Effector CD8-positive, alpha-beta T cell (primary cell): ENCODE data around the gene FARP1.
"Not testable (repeated sequence)": the region's sequence is repeated elsewhere in the genome, so short reads cannot be mapped to it uniquely, and the experiment has no call there.

Source experiments
- DNase-seq: peaks from one replicate; lab custom pipeline; 2025; lab: John Stamatoyannopoulos, UW

Gene FARP1

DNA sequence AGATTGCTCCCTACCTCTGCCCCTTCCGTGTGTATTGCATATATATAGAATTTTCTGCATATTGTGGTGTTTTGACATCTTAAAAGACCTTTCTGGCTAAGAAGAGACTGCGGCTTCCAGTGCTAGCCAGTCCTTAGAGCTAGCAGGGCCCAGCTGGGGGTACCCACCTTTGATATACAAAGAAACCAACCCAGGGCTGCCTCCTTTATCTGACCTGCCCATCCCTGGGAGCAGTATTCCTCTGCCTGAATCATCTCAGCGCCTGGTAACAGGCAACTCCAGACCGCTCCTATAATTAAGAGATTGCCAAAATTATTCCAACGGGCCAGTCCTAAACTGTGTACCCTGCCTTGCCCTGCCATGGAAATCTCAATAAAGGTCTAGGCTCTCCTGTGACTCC is 220.4 kb downstream of the FARP1 start:
- DNase-seq: no peak

DNA sequence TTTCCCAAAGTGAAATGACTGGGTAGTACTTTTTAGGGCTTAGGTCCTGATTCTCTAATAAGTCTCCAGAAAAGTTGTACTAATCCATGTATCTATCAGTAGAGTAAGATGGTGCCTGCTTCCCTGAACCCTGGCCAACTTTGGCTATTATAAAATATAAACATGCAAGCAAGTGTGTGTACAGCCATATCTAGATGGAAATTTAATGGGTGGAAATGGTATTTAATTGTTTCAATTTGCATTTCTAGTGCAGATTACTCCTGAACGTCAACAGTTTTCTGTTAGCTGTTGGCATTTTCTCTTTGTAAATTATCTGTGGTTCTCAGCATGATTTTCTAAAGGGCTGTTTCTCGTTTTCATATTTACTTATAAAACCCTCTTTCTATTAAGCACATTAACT is 221.3 kb downstream of the FARP1 start:
- DNase-seq: no peak

DNA sequence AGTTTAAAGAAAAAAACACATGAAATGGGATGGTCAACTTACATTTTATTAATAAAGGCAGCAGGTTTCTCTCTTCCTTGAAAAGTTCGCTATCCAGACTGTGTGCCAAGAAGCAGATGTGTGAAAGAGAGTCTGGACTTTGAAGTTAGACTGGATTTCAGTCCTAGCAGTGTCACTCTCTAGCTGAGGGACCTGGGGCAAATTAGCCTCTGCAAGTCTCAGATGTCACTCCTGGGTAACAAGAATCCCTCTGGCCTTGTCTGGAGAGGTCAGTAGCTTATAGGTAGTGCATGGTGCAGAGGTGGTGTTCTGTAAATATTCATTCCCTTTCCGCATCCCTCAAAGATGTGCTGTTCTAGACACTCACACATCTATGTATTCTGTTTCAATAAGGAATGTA is 221.8 kb downstream of the FARP1 start:
- DNase-seq: no peak

DNA sequence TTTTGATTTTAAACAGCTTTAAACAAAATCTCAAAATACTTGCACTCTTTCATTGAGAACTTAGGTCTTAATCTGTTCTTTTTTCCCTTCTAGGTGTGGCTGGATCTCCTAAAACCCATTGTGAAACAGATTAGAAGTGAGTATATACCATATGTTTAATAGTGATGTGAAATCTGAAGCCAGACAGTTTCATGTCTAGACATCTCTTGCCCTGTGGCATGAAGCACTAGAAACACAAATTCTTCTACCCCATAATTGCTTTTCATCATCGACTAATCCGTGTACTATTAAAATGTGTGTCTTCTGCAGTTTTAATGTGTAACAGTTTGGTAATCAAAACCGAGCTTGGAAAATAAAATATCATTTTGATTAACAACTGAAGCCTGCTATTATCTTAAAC is 222.4 kb downstream of the FARP1 start:
- no peak for DNase-seq

DNA sequence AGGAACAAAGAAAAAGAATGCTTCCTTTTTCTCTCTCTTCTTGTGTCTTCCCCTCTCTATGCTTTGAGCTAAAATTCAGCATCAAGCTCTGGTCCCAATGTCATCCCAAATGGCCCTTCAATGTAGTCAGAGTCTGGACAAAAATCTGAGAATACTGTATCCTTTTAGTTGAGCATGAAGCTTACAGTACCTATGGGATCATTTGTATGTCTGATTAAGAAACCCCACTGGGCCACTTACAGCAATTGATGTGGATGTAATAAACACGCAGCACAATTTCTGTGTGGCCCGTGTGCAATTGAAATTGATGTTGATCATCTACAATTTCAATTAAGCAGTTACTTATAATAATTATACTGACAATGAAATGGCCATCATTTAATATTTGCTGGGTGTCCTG is 223.1 kb downstream of the FARP1 start:
- DNase-seq: no peak

DNA sequence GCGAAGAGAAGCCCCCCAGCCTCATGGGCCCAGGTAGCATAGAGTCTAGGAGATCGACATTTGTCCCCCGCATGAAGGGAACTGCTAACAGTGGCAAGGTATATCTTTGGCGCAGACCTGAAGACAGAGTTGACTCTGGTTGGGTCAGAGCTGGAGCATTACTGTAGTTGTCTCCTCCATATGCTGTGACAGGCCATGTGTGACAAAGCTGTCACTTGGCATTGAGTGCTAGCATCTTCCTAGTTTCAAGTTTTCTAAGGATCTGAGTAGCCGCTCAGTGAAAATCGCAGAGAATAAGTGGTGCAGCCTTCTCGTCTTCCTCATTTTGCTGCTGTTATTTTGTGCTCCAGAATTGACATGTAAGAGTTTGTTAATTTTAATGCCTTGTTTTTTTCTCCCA is 223.5 kb downstream of the FARP1 start:
- no peak for DNase-seq

DNA sequence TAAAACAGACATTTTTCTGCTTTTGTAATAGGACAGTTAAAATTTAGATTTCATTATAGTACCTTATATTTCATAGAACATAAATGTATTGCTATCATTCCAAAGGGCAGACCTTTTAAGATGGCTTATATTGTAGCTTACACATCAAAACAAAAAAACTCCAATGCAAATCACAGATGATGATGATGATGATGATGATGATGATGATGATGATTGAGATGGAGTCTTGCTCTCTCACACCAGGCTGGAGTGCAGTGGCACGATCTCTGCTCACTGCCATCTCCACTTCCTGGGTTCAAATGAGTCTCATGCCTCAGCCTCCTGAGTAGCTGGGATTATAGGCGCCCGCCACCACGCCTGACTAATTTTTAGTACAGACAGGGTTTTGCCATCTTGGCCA is 224.1 kb downstream of the FARP1 start:
- no peak for DNase-seq

DNA sequence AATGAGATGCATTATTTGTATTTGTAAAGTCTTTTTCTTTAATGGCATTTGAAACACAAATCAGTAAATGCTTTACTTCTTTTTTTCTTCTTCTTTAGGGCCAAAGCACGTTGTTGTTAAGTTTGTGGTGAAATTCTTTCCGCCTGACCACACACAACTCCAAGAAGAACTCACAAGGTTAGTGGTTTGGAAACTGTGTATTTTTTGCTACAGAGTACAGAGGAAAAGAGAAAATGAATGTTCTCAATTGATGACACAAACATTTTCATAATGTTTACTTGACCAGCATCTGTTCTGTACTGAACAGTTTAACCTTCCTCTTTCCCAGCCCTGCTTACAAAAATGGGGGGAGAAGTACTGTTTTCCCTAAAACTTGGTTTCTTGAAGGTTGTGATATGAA is 225.1 kb downstream of the FARP1 start:
- DNase-seq: no peak

DNA sequence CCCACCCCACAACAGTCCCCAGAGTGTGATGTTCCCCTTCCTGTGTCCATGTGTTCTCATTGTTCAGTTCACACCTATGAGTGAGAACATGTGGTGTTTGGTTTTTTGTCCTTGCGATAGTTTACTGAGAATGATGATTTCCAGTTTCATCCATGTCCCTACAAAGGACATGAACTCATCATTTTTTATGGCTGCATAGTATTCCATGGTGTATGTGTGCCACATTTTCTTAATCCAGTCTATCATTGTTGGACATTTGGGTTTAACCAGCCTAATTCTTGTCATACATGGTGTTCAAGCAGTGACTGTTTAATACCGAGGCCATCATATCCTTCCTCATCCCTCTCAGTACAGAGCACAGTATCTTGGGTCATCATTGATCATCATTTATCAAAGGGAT is 226.6 kb downstream of the FARP1 start:
- not testable (repeated sequence) for DNase-seq

DNA sequence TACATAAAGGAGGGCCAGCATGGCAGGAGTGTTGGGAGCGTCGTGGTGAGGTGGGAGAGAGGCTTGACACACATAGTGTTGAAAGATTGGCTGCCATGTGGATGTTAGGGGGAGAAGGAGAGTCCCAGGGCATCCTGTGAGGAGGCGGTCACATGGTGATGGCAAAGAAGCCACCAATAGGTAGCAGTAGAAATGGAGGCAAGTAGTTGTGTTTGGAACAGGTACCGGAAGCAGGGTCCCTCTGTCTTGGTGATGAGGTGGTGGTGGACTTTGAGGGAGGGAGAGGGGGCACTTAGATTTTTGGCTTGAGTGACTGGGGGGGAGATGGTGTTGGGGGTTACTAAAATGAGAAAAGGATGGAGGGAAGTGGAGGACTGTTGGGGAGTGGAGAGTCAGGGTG is 227.4 kb downstream of the FARP1 start:
- DNase-seq: no peak

DNA sequence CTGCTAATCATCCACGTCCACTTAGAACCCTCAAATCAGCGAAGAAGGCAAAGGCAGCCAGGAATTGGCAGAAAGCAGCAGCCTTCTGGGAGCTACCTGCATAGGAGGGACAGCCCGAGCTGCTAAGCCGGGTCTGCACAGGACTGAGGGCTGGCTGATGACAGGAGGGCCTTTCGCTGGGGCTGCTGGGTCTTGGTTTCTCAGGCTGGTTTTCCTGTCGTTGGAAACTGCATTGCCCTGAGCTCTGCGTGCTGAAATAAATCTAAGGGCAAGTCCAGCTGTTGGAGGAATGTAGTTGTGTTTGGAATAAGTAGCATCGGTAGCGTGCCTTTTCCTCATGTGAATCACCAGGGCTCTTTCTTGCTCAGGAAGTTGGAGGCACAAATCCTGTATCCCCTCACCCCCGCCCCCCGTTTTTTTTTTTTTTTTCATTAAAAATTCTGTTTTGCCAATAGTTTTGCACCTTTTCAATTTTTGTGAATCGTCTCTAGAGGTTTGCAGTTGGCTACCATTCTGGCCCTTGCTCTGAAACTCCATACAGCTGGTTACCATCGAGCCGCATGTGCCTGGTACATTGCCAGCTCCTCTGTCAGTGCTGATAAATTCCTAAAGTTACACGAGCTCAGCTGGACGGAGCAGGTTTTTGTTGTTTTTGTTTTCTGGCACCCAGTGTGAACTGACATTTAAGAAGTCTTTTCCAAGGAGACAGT is 228.1 kb downstream of the FARP1 start:
- no peak for DNase-seq

DNA sequence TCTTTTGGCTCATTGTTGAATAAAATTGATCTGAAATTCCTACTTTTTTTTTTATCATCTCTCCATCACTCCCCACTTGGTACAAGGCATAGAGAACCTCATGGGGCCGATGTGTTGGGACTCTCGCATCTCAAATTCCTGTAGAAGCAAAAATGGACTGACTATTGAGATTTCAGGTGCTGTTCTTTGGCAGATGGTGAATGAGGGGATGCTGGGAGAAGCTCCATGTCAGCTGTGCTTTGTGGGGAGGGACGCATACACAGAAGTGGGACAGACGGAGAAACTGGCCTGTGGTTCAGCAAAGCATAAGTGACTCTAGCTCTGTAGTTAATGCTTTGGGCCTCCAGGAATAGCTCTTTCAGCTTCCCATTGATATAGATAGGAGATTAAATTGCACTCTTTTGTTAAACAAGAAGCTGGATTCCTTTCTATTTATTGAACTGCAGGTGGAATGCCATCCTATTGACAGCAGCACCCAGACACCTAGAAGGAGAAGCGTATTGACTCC is 228.7 kb downstream of the FARP1 start:
- no peak for DNase-seq

DNA sequence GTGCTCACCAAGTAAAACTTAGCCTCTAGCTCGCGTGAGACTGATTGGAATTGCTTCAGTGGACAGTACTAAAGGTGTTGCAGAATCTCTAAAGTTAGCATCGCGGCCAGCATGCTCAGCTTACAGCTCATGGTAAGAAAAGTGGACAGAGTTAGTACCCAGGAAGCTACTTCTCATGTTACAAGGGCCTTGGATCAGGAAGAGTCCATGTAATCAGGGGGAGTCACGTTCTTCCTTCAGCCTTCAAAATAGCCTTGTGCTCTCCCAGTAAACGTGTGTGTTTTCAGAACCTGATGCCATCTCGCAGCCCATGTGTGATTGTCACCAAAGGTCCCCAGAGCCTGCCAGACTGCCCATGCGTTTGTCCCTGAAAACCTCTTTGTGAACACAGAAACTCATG is 230.0 kb downstream of the FARP1 start:
- DNase-seq: no peak

DNA sequence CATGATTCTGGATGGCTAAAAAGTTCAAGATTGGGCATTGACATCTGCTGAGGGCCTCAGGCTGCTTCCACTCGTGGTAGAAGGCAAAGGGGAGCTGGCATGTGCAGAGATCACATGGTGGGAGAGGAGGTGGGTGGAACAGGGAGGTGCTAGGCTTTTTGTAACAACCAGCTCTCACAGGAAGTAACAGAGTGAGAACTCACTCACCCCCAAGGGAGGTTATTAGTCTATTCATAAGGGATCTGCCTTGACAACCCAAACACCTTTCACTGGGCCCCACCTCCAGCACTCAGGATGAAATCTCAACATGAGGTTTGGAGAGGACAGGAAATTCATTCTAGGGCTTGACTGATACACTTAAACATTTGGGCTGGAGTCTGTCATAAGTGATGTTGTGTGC is 231.9 kb downstream of the FARP1 start:
- DNase-seq: no peak

DNA sequence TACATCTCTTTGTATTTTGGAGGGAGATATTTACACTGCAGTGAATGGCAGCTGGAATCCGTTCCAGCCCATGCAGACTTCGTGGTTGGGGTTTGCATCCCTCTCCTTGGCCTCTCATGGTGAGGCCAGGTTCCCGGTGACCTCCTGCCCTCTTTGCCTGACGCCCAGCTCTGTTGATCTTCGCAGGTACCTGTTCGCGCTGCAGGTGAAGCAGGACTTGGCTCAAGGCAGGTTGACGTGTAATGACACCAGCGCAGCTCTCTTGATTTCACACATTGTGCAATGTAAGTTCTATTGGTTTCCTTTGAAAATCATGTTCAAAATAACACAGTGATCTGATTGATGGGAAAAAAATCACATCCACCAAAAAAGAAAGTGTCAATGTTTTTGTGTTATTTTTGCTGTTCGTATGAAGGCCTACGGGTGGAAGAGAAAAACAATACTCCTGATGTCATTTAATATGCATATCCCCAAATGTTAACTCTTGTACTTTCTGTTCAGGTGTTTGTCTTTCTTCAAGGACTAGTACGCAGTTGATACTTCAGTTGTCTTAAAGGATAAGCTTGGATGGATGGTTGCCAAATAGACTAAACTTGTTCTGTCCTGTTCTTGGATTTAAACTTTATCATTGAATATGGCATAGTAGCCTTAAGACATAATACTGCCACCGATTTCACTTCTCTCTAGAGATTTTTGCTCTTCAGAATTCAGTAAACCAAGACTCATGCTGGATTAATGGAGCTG is 234.9 kb downstream of the FARP1 start:
- no peak for DNase-seq

DNA sequence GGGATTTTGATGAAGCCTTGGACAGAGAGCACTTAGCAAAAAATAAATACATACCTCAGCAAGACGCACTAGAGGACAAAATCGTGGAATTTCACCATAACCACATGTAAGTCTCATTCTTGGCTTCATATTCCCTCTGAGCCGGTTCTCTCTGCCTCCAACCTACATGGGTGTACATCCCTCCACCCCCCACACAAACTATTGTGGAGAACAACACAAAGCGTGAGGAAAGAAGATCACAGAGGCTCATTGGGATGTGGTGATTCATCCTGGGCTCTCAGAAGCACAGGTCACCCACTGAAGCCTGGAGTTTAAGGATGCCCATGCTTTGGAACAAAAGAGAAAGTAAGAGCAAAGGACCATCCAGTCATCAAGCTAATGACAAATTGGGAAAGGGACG is 241.8 kb downstream of the FARP1 start:
- no peak for DNase-seq

DNA sequence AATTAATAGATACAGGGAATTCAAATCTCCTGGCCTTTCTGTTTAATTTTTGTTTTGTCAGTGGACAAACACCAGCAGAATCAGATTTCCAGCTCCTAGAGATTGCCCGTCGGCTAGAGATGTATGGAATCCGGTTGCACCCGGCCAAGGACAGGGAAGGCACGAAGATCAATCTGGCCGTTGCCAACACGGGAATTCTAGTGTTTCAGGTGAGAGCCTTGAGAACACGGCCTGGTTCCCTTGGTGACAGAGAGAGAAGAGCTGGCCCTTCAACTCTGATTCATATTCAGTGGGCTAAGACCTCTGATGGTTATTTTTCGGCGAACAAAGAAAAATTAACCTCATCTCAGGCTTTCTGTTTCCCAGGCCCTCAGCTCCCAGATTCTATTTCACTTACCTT is 242.7 kb downstream of the FARP1 start:
- no peak for DNase-seq

DNA sequence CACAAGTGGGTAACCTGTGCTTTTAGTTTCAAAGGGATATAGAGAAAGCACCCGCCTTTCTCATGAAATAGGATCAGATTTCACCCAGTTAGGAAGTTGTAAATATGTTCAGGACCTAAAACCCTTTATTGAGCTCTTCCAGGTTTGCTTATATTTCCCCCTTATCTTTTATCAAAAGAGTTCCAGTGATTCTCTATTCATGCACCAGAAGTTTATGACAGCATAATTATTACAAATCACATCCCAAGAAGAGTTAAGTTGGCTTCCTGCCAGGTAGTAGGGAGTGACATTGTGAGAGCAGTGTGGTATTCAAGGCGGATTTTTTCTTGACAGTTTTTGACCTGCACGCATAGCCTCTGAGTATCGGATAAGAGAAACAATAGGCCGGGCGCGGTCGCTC is 243.7 kb downstream of the FARP1 start:
- DNase-seq: no peak

DNA sequence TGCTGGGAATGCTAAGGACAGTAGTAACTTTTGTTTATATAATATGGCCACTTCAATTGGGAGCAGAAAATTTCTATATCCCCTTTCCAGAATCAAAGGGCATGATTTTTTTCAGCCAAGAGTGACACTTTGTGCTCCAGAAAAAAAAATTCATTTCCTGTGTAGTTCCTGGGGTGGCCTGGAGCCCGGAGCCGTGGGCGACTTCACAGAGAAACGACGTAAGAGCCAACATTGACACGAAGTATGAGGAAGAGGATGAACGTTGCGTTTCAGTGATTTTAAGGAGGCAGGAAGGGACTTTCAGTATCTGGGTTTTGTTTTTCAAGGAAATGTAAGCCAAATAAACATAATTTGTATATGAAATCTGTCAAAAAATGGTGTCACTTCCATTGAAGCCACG is 246.4 kb downstream of the FARP1 start:
- no peak for DNase-seq

DNA sequence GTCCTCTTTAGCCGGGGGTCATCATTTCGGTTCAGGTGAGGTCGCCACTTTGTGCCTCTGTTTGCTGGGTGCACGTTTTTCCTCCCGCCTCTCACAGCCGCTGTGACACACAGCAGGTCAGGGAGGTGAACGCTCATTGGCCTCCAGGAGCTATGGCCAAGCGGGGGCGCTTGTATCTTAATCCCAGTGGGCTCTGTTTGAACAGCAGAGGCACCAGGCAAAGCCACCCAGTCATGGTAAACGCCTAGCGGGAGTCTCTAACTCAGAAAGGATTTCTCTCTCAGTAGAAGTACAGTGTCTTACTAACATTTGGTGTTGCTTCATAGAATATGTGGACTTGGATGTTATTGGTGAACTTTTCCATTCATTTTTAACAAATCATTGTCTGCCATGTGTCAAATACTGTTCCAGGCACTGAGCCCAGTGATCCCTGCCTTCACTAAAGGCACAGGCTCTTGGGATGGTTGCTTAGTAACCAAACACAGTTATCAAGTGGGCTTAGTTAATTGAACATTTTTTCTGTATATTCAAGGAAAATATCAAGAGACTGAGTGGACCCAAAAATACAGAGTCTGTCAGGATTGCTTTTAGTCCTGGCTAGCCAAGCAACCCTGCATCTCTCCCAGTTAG is 247.3 kb downstream of the FARP1 start:
- DNase-seq: no peak

DNA sequence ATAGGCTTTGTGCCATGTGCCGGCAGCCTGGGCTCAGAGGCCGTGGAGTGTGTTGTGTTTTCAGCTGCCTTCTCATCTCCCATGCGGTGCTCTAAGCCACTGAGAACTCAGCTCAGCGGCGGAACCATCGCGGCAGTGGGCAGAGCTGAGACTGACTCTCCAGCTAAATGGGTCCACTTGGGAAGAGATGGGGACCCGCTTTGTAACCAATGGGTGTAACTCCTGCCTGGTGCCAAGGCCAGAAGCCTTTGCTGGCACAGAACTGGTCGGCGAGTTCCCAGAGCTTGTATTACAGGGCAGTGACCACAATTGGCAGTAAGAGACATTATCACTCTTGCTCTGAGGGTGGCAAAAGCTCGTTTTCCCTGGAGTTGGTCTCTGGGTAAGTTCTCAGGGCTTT is 251.0 kb downstream of the FARP1 start:
- DNase-seq: no peak

DNA sequence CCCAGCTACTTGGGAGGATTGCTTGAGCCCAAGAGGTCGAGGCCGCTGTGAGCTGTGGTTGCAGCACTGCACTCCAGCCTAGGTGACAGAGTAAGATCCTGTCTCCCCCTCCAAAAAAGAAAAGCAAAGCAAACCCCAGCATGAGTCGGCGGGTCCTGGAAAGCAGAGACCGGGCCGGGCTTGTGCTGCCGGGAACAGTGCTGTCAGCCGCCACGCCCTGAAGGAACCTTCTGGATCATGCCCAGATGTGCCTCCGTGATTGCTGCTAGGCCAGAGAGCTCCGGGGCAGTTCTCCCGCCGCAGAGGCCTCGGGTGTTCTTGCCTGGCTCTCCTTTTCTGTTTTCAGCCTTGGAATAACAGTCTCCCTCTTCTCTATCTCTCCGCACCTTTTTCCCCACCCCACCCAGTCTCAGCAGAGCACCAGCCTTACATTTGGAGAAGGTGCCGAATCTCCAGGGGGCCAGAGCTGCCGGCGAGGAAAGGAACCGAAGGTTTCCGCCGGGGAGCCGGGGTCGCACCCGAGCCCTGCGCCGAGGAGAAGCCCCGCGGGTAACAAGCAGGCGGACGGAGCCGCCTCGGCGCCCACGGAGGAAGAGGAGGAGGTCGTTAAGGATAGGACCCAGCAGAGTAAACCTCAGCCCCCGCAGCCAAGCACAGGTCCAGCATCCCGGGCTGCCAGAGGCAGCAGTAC is 252.1 kb downstream of the FARP1 start:
- DNase-seq: no peak
